Keratinocyte (primary cell): Measurements from ENCODE around the gene TTYH2. TPM values are rescaled to one million over a fixed set of nuclear protein-coding genes. Genes with fewer than 3 reads are reported as not detected.

Source experiments
- DNase-seq: peaks from one replicate; pipeline ENCODE4 v3.0.0-alpha.2; 2011; ENCODE audit warnings: low read depth, missing footprints, low spot score
- FAIRE-seq: peaks from 2 replicates; lab custom pipeline; 2011; peaks lifted over from hg19 to GRCh38; lab: Jason Lieb, UNC
- H2AFZ ChIP-seq: 2 replicates; pipeline ENCODE4 v1.6.0; 2012; ENCODE audit warnings: low read length, control low read depth, inconsistent platforms; ENCODE audit not compliant: control insufficient read depth
- H3K27ac ChIP-seq: 2 replicates; pipeline ENCODE4 v1.5.1; 2011; ENCODE audit warnings: low read length; ENCODE audit not compliant: control insufficient read depth, insufficient read depth
- H3K27me3 ChIP-seq: 3 replicates; pipeline ENCODE4 v1.6.0; 2011; ENCODE audit warnings: low read length; ENCODE audit not compliant: control insufficient read depth, insufficient read depth; ENCODE audit errors: extremely low read depth
- H3K36me3 ChIP-seq, 2 experiments: 2 replicates in 1 of 2; 3 replicates in 1 of 2; pipeline ENCODE4 v1.5.1; 2011; ENCODE audit warnings: low read length in 2 of 2, mild to moderate bottlenecking in 1 of 2; ENCODE audit not compliant: control insufficient read depth in 2 of 2, insufficient read depth in 2 of 2; ENCODE audit errors: extremely low read depth in 1 of 2
- H3K4me1 ChIP-seq: 3 replicates; pipeline ENCODE4 v1.5.1; 2011; ENCODE audit warnings: low read length; ENCODE audit not compliant: control insufficient read depth, insufficient read depth; ENCODE audit errors: extremely low read depth
- H3K4me2 ChIP-seq: 3 replicates; pipeline ENCODE4 v1.6.0; 2011; ENCODE audit warnings: low read depth, low read length; ENCODE audit not compliant: control insufficient read depth, insufficient read depth; ENCODE audit errors: extremely low read depth
- H3K4me3 ChIP-seq, 3 experiments: fragments of 200-600 bp in 1 of 3; sonication (generic) in 1 of 3; 2 replicates in 2 of 3; 3 replicates in 1 of 3; pipeline ENCODE4 v1.5.1; 2011 to 2016; ENCODE audit warnings: low read length in 3 of 3, mild to moderate bottlenecking in 3 of 3, control low read depth in 2 of 3, inconsistent platforms in 1 of 3, low read depth in 1 of 3, mixed read lengths in 1 of 3, mixed run types in 1 of 3, moderate library complexity in 1 of 3; ENCODE audit not compliant: control insufficient read depth in 2 of 3, insufficient read depth in 2 of 3; ENCODE audit errors: extremely low read depth in 1 of 3
- H3K79me2 ChIP-seq: 2 replicates; pipeline ENCODE4 v1.6.0; 2012; ENCODE audit warnings: low read length; ENCODE audit not compliant: control insufficient read depth, insufficient read depth
- H3K9ac ChIP-seq: 3 replicates; pipeline ENCODE4 v1.6.0; 2011; ENCODE audit warnings: low read length; ENCODE audit not compliant: control insufficient read depth, insufficient read depth; ENCODE audit errors: extremely low read depth
- H3K9me1 ChIP-seq: 3 replicates; pipeline ENCODE4 v1.6.0; 2011; ENCODE audit warnings: low read length; ENCODE audit not compliant: control insufficient read depth, insufficient read depth; ENCODE audit errors: extremely low read depth
- H3K9me3 ChIP-seq: 2 replicates; pipeline ENCODE4 v1.5.1; 2012; ENCODE audit warnings: low read depth, low read length; ENCODE audit not compliant: control insufficient read depth
- H4K20me1 ChIP-seq: 3 replicates; pipeline ENCODE4 v1.6.0; 2011; ENCODE audit warnings: low read length; ENCODE audit not compliant: control insufficient read depth, insufficient read depth; ENCODE audit errors: extremely low read depth
- EZH2 ChIP-seq: IDR thresholded peaks from one replicate; pipeline ENCODE4 v1.6.1; 2012; ENCODE audit warnings: inconsistent platforms, mild to moderate bottlenecking, low read length, moderate library complexity
- dilution Hi-C: fragments of 300-500 bp; cut with MboI; formaldehyde crosslinking; loops from one replicate; pipeline ENCODE4 v1.7.0; 2020; ENCODE audit warnings: low sequenced_read_pairs; ENCODE audit not compliant: extremely low pct_ligation_motif_present
- polyA plus RNA-seq, 5 experiments: library from polyadenylated mRNA; depleted of rRNA in 3 of 5; stranded (reverse) in 3 of 5; stranded (forward) in 1 of 5; unstranded in 1 of 5; fragments of >200 nt; gene quantifications; 1 replicate in 1 of 5; 2 replicates in 3 of 5; 3 replicates in 1 of 5; pipeline versions ENCODE4 v1.2.1 to v1.2.3, GENCODE V29; 2011 to 2012; ENCODE audit warnings: missing spikeins in 2 of 5, low read depth in 1 of 5, low replicate concordance in 1 of 5
- TF ChIP-seq, protein P1 (sequence below), 3 experiments: IDR thresholded peaks in 1 of 3; conservative IDR thresholded peaks in 1 of 3; optimal IDR thresholded peaks in 1 of 3; 2 replicates in 2 of 3; 3 replicates in 1 of 3; pipeline versions ENCODE3 to v1.5.1; 2011; ENCODE audit warnings: low read length in 3 of 3, mild to moderate bottlenecking in 3 of 3, moderate library complexity in 2 of 3, control low read depth in 1 of 3, inconsistent platforms in 1 of 3; ENCODE audit not compliant: insufficient read depth in 2 of 3; ENCODE audit errors: extremely low read depth in 1 of 3

The TTYH2 gene
- polyA plus RNA-seq, 1 donor (not counting 4 experiments of a cell fraction or from before 2014, with no cell fraction given), result 3.7 TPM

DNA sequence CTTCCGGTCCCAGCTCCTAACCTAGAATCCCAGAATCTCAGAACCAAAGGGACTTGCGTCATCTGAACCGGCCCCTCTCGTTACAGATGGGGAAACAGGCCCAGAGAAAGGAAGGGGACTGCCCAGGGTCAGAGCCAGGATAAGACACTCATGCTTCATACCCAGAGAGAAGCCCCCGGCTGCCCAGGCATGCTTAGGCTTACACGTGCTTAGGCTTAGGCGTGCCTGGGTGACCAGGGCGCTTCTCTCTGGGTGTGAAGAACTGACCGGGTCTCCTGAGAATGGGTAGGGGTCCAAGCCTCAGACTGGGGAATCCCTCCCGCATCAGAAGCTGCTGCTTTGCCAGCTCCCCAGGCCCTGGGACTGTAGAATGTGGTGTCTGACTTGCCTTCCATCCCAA, 30.8 kb downstream of the TTYH2 start:
- Histone ChIP-seq H3K4me2 (no peak overlapping the region), H3K4me3 (no peak overlapping the region), H3K9me1 (no peaks in the 10 kb centered on the region), H3K36me3 (no peaks in the 10 kb centered on the region), H3K9ac (no peak overlapping the region), H3K4me1 (no peaks in the 10 kb centered on the region), H3K79me2 (no peaks in the 10 kb centered on the region), H4K20me1 (peaks cover 4% of the 10 kb centered on the region), H2AFZ (no peak overlapping the region), H3K27ac (no peak overlapping the region), H3K27me3 (peaks cover 9% of the 10 kb centered on the region), H3K9me3 (no peaks in the 10 kb centered on the region)
- no peak for DNase-seq
- TF ChIP-seq, protein P1, sequence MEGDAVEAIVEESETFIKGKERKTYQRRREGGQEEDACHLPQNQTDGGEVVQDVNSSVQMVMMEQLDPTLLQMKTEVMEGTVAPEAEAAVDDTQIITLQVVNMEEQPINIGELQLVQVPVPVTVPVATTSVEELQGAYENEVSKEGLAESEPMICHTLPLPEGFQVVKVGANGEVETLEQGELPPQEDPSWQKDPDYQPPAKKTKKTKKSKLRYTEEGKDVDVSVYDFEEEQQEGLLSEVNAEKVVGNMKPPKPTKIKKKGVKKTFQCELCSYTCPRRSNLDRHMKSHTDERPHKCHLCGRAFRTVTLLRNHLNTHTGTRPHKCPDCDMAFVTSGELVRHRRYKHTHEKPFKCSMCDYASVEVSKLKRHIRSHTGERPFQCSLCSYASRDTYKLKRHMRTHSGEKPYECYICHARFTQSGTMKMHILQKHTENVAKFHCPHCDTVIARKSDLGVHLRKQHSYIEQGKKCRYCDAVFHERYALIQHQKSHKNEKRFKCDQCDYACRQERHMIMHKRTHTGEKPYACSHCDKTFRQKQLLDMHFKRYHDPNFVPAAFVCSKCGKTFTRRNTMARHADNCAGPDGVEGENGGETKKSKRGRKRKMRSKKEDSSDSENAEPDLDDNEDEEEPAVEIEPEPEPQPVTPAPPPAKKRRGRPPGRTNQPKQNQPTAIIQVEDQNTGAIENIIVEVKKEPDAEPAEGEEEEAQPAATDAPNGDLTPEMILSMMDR (optimal IDR thresholded peaks at IDR 0.05 in 1 of 3, IDR thresholded peaks at IDR 0.05 in 1 of 3, conservative IDR thresholded peaks at IDR 0.05 in 1 of 3; ENCODE audit: extremely low read depth in 1 of 3, insufficient read depth in 2 of 3, low read length in 3 of 3), result no peak
- TF ChIP-seq EZH2, result no peak
- dilution Hi-C loops, result no loop called here
- no peak for FAIRE-seq

DNA sequence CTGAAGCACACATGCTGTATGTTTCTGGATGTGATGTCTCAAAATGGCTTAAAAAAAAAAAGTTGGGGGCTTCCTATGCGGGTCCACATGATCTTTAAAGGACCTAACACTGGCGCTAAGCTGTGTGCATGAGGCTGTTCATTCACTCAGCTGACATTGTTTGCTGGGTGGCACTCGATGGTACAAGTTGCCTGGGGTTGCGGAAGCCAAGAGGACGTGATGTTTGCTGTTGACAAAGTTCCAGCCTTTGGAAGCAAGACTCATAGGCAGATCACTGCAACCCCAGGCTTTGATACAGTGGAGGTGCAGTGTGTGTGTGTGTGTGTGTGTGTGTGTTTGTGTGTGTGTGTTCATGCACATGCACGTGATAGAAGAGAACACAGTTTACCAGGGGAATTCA, 31.2 kb downstream of the TTYH2 start:
- Histone ChIP-seq H3K27me3 (peaks cover 12% of the 10 kb centered on the region), H4K20me1 (no peaks in the 10 kb centered on the region), H3K27ac (no peak overlapping the region), H3K36me3 (no peaks in the 10 kb centered on the region), H3K4me3 (no peak overlapping the region), H3K4me2 (no peak overlapping the region), H3K9me3 (no peaks in the 10 kb centered on the region), H3K9me1 (no peaks in the 10 kb centered on the region), H2AFZ (no peak overlapping the region), H3K79me2 (no peaks in the 10 kb centered on the region), H3K9ac (no peak overlapping the region), H3K4me1 (no peaks in the 10 kb centered on the region)
- no peak for DNase-seq
- TF ChIP-seq EZH2, result no peak
- TF ChIP-seq, protein P1 (optimal IDR thresholded peaks at IDR 0.05 in 1 of 3, IDR thresholded peaks at IDR 0.05 in 1 of 3, conservative IDR thresholded peaks at IDR 0.05 in 1 of 3; ENCODE audit: extremely low read depth in 1 of 3, insufficient read depth in 2 of 3, low read length in 3 of 3), result no peak
- FAIRE-seq, result no peak
- dilution Hi-C loops, result no loop called here
